T-helper 1 cell treated with Interleukin-12 subunit alpha and Interleukin-12 subunit beta and Interleukin-4 antibody, amounts not matched to agents 30 μg/mL and 1 μg/mL, for 36 hours (primary cell): ENCODE data around the gene HNF4A.

Source experiments
- H3K27ac Mint-ChIP-seq: one replicate; pipeline ENCODE4 v1.8.0; 2021; ENCODE audit warnings: mild to moderate bottlenecking, mixed read lengths
- H3K27me3 Mint-ChIP-seq: one replicate; pipeline ENCODE4 v1.8.0; 2021; ENCODE audit warnings: low read depth, mixed read lengths
- H3K36me3 Mint-ChIP-seq: one replicate; pipeline ENCODE4 v1.8.0; 2021; ENCODE audit warnings: low read depth, mixed read lengths
- H3K4me1 Mint-ChIP-seq: one replicate; pipeline ENCODE4 v1.8.0; 2021; ENCODE audit warnings: low read depth, mixed read lengths
- H3K4me3 Mint-ChIP-seq: one replicate; pipeline ENCODE4 v1.8.0; 2021; ENCODE audit warnings: mild to moderate bottlenecking, moderate library complexity, mixed read lengths
- H3K9me3 Mint-ChIP-seq: one replicate; pipeline ENCODE4 v1.8.0; 2021; ENCODE audit warnings: mixed read lengths

Gene HNF4A

DNA sequence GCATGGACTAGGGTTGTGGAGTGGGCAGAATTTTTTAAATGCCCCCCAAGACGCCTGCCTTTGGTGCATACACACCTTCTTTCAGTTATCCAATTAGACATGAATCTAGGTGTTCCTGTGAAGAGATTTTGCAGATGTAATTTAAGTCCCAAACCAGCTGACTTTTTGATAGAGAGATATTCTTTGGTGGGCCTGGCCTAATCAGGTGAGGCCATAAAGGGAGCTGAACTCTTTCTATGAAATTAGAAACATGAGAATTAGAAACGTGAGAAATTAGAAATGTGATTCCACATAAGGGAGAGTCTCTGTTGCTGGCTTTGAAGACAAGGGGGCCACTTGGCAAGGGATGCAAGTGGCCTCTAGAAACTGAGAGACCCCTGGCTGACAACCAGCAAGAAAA is 83.8 kb downstream of the HNF4A start:
- no peak overlapping the region for H3K27ac Mint-ChIP-seq
- no peaks in the 10 kb centered on the region for H3K36me3 Mint-ChIP-seq
- no peaks in the 10 kb centered on the region for H3K9me3 Mint-ChIP-seq
- H3K4me3 Mint-ChIP-seq: no peak overlapping the region
- no peaks in the 10 kb centered on the region for H3K4me1 Mint-ChIP-seq
- H3K27me3 Mint-ChIP-seq: no peaks in the 10 kb centered on the region

DNA sequence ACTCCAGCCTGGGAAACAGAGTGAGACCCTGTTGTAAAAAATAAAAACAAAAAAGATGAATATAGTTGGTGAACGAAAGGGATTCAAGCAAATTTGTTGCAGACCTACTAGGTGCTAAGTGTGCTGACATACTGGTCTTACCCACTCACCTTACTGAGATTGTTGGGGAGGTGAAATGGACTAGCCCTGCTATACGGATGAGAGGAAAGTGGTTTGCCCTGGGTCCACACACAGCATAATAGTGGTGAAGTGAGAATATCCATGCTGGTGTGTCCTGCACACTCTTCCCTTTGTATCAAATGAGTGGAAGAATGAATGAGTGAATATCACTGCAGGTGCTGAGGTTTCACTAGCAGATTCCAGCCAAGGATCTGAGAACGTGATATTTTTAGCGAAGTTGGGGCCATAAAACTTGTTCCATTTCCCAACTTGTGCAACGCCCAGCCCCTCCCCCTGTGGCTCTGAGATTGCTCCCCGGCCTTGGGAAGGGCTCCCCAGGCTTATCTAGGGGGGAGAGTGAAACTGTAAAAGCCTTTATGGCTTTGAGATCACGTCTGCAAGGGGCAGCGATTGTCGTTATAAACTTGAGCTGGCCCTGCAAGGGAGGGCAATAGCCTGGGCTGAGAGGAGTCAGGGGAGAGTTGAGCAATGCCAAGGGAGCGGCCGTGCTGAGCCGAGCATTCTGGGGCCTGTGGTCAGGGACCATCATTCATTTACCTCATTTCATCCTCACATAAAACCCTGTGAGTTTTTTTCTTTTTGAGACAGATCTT is 87.0 kb downstream of the HNF4A start:
- no peaks in the 10 kb centered on the region for H3K4me1 Mint-ChIP-seq
- no peak overlapping the region for H3K27ac Mint-ChIP-seq
- no peaks in the 10 kb centered on the region for H3K36me3 Mint-ChIP-seq
- no peaks in the 10 kb centered on the region for H3K27me3 Mint-ChIP-seq
- H3K4me3 Mint-ChIP-seq: no peak overlapping the region
- no peaks in the 10 kb centered on the region for H3K9me3 Mint-ChIP-seq

DNA sequence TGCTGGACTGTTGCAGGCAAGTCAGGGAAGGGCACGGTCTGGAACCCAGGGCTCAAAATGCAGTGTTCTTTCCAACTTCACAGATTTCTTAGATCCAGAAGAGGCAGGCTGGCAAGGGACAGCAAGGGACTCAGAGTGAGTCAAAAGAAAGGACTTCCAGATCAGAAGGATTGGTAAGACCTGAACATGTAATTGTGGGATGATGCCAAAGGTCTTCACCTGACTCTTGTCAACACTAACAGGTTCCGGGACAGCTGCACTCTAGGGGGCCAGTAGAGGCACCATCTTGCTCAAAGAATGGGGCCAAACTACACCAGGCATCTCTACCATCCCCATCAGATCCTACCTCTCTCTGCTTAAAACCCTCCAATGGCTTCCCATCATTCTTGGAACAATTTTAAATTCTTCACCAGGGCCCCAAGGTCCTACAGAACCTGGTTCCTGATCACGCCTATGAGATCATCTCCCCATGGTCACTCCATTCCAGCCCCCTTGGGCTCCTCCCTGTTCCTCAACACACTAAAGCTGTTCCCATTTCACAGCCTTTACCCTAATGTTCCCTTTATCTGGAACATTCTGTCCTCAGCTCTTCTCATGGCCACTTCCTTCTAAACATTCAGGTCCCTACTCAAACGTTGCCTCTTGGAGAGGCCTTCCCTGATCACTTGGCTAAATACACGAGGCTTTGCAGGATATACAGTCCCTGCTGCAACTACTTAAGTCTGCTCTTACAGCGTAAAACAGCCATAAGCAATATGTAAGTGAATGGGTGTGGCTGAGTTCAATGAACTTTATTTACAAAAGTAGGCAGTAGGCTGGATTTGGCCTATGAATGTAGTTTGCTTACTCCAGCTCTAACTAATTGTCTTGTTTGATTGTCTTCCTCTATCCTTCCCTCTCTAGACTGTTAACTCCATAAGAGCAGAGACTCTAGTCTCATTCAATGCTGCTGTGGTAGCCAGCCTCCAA is 90.5 kb downstream of the HNF4A start:
- no peak overlapping the region for H3K27ac Mint-ChIP-seq
- no peaks in the 10 kb centered on the region for H3K36me3 Mint-ChIP-seq
- no peaks in the 10 kb centered on the region for H3K27me3 Mint-ChIP-seq
- no peaks in the 10 kb centered on the region for H3K9me3 Mint-ChIP-seq
- H3K4me3 Mint-ChIP-seq: no peak overlapping the region
- H3K4me1 Mint-ChIP-seq: no peaks in the 10 kb centered on the region

DNA sequence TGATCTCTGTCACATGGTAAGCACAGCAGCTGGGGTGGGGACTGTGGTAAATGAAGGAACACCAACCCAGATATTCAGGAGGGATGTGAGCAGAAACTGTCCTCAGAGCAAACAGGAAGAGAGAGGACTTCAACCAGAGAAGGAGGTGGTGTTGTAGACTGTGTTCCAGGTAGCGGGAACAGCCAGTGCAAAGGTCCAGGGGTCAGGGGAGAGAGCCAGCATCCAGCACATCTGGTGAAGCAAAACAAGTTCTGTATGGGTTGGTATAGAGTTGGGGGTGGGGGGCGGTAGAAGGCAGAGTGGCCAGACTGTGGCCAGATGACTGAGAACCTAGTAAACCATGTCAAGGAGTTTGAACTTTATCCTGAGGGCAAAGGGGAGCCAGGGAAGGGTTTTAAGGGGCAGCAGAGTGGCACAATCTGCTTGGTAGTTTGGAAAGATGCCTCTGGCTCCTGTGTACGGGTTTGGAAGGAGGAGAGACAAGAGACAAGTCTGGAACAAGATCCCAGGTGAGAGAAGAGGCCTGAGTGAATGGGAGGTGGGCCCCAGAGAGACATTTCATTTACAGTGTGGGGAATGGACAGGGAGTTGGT is 92.4 kb downstream of the HNF4A start:
- Mint-ChIP-seq H3K27me3 (no peaks in the 10 kb centered on the region), H3K36me3 (no peaks in the 10 kb centered on the region), H3K4me1 (no peaks in the 10 kb centered on the region), H3K9me3 (no peaks in the 10 kb centered on the region), H3K27ac (no peak overlapping the region), H3K4me3 (no peak overlapping the region)

DNA sequence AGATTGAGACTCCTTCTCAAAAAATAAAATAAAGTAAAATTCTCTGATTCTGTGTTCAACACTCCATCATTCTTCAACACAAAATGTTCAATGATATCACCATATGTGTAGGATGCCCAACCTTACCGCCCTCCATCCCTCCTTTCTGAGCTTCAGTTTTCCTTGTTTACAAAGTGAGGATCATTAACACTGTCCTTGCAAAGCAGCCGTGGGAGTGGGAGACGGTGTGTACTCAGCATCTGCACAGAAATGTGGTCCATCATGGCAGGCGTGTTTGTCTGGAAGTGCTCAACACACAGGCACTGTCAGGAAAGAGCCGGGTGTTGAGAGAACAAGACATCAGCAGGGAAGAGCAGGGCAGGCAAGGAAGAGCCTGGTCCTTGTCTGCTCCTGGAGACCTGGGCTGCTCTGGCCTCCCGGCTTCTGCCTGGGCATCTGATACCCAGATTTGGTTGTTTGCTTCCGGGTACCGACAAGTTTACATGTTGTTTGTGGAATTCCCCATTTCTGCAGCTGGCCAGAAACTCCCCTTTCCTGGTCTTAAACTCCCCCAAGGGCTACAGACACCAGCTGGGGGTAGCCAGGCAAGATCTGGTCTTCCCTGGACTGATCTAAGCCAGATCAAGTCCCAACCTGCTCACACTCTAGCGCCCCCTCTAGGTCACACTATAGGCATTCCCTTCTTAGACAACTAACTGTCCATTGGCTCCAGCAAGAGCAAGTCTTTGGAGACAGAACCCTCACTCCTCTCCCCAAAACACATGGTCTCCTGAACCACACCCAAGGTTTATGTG is 93.5 kb downstream of the HNF4A start:
- H3K9me3 Mint-ChIP-seq: no peaks in the 10 kb centered on the region
- H3K4me1 Mint-ChIP-seq: no peaks in the 10 kb centered on the region
- no peak overlapping the region for H3K27ac Mint-ChIP-seq
- no peaks in the 10 kb centered on the region for H3K36me3 Mint-ChIP-seq
- no peaks in the 10 kb centered on the region for H3K27me3 Mint-ChIP-seq
- no peak overlapping the region for H3K4me3 Mint-ChIP-seq

DNA sequence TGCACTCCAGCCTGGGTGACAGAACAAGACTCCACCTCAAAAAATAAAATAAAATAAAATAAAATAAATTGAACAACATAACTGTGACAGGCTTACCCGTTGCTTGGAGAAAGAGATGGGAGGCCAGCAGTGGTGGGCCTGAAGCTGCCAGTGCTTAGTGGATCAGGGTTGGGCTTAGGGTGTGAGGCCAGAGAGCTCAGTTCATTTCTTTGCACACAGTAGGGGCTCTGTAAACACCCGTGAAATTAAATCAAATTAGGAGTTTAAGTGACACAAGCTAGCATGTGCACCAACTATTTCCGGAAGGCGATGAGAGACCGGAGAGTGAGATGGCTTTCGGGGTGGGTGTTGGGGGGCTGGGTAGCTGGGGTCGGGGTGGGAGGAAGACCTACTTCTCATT is 94.4 kb downstream of the HNF4A start:
- no peak overlapping the region for H3K4me3 Mint-ChIP-seq
- H3K9me3 Mint-ChIP-seq: no peaks in the 10 kb centered on the region
- H3K4me1 Mint-ChIP-seq: no peaks in the 10 kb centered on the region
- no peak overlapping the region for H3K27ac Mint-ChIP-seq
- H3K27me3 Mint-ChIP-seq: no peaks in the 10 kb centered on the region
- no peaks in the 10 kb centered on the region for H3K36me3 Mint-ChIP-seq

DNA sequence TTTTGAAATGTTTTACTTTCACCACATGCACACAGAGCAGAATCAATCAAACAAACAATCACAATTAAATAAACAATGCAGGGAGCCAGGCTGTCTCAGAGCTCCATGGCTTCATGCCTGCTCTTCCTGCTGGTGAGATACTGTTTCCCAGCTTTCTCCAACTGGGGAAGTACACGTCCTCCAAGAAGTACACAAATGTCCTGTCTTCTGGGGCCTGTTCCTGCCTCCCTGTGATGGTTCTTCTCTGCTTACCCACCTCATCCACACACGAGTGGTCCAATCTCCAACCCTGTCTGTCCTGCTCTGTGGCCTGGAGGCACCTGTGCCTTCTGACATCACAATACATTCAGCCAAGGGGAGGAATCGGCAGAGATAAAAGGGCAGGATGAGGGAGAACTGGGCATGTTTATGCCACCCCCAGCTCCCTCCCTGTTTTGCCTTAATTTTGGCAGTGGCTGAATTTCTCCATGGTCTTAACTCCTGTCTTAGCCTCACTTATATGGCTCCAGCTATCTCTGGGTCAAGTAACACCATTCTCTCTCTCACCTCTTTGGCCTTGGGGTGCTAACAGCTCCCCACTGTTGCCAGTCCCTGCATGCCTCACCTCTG is 94.9 kb downstream of the HNF4A start:
- Mint-ChIP-seq H3K4me3 (no peak overlapping the region), H3K4me1 (no peaks in the 10 kb centered on the region), H3K27me3 (no peaks in the 10 kb centered on the region), H3K9me3 (no peaks in the 10 kb centered on the region), H3K36me3 (no peaks in the 10 kb centered on the region), H3K27ac (no peak overlapping the region)

DNA sequence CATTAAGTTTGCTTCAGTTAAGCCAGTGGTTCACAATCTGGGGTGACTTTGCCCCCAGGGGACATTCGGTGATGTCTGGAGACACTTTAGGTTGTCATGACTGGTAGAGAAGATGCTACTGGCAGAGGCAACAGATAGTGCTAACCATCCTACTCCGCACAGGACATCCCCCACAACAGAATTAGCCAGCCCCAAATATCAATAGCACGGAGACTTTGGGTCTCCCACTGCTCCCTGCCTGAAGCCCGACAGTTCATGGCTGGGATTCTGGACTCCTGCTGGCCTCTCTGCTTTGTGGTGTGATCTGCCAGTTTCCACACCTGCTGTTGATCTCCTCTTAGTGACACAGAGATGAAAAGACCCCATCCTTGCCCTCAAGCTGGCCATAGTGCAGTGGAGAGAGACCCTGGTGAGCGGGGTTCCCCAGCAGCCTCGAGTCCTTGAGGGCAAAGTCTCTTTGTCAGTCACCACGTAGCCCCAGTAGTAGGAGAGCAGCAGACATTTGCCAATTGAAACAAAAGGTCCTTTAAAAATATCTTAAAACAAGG is 95.5 kb downstream of the HNF4A start:
- Mint-ChIP-seq H3K4me3 (no peak overlapping the region), H3K36me3 (no peaks in the 10 kb centered on the region), H3K27me3 (no peaks in the 10 kb centered on the region), H3K9me3 (no peaks in the 10 kb centered on the region), H3K4me1 (no peaks in the 10 kb centered on the region), H3K27ac (no peak overlapping the region)

DNA sequence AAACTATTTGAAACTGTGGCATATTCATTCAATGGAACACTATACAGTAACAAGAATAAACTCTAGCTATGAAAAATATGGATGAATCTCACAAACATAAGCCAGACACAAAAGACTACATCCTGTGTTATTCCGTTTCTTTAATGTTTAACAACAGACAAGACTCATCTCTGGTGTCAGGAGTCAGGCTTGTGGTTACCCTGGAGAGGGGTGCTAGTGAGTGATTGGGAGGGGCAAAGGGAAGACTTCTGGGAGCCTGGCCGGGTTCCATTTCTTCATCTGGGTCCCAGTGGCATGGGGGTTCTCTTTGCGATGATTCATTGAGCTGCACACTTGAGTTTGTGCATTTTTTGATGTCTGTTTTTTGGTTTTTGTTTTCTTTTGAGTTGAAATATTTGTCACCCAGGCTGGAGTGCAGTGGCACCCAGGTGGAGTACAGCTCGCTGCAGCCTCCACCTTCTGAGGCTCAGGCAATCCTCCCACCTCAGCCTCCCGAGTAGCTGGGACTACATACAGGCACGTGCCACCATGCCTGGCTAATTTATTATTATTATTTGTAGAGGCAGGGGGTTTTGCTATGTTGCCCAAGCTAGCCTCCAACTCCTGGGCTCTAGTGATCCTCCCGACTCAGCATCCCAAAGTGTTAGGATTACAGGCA is 98.9 kb downstream of the HNF4A start:
- Mint-ChIP-seq H3K4me3 (no peak overlapping the region), H3K4me1 (no peaks in the 10 kb centered on the region), H3K9me3 (no peaks in the 10 kb centered on the region), H3K27ac (no peak overlapping the region), H3K36me3 (no peaks in the 10 kb centered on the region), H3K27me3 (no peaks in the 10 kb centered on the region)

DNA sequence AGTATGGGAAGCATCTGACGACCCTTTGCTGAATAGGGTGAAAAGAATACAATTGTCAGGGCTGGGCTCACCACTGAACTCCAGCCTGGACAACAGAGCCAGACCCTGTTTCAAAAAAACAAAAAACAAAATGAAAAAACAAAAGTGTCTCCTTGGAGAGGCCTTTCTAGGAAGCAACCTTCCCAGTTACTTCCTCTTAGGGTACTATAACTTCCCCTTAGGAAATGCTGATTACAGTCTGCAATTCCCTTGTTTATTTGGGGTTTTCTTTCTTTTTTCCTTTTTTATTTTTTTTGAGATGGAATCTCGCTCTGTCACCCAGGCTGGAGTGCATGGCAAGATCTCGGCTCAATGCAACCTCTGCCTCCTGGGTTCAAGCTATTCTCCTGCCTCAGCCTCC is 99.6 kb downstream of the HNF4A start:
- H3K4me1 Mint-ChIP-seq: no peaks in the 10 kb centered on the region
- H3K9me3 Mint-ChIP-seq: no peaks in the 10 kb centered on the region
- no peak overlapping the region for H3K4me3 Mint-ChIP-seq
- no peaks in the 10 kb centered on the region for H3K27me3 Mint-ChIP-seq
- H3K36me3 Mint-ChIP-seq: no peaks in the 10 kb centered on the region
- H3K27ac Mint-ChIP-seq: no peak overlapping the region

DNA sequence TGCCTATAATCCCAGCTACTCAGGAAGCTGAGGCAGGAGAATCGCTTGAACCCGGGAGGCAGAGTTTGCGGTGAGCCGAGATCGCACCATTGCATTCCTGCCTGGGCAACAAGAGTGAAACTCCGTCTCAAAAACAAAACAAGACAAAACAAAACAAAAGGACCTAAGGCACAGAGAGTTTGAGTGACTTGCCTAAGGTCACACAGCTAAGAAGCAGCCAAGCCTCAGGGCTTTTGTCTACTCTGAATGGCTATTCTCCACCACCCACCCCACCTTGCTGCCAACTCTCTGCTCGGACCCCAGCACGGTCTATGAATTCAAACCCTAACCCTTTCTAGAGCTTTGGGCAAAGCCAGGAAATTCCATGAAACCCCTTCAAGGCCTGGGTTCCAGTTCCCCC is 101.1 kb downstream of the HNF4A start:
- H3K4me1 Mint-ChIP-seq: no peaks in the 10 kb centered on the region
- no peaks in the 10 kb centered on the region for H3K9me3 Mint-ChIP-seq
- H3K4me3 Mint-ChIP-seq: no peak overlapping the region
- H3K27ac Mint-ChIP-seq: no peak overlapping the region
- H3K36me3 Mint-ChIP-seq: no peaks in the 10 kb centered on the region
- no peaks in the 10 kb centered on the region for H3K27me3 Mint-ChIP-seq

DNA sequence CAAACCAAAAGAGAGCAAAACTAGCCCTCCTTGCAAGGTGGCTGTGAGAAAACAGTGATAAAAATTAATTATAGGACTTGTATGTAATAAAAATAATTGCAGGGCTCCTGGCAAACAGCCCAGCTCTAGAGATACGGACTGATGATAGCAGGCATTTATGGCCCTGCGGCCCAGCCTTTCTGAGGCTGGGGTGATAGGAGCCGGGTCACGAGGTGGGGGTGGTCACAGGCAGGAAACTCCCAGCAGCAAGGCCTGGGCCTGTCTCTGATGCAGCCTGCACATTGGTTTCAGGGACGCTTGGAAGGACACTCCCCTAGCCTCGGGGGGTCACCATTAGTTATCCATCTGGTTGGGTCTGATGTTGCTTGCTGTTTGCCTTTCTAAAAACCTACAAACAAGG is 101.5 kb downstream of the HNF4A start:
- H3K27ac Mint-ChIP-seq: no peak overlapping the region
- H3K27me3 Mint-ChIP-seq: no peaks in the 10 kb centered on the region
- H3K9me3 Mint-ChIP-seq: no peaks in the 10 kb centered on the region
- H3K4me1 Mint-ChIP-seq: no peaks in the 10 kb centered on the region
- no peak overlapping the region for H3K4me3 Mint-ChIP-seq
- H3K36me3 Mint-ChIP-seq: no peaks in the 10 kb centered on the region

DNA sequence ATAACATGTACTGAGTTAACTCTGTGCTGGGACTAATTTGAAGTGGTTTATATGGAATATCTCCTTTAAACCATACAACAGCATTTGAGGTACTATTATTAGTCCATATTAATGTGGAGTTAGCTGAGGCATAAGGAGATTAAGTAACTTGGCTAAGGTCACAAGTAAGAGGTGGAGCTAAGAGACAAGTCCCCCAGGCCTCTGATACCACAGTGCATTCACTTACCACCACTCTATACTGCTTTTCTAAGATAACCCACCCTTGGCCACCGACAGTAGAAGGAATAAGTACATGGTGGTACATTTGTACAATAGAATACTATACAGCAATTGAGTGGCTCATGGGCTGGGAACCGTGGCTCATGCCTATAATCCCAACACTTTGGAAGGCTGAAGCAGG is 103.8 kb downstream of the HNF4A start:
- Mint-ChIP-seq H3K27me3 (no peaks in the 10 kb centered on the region), H3K9me3 (no peaks in the 10 kb centered on the region), H3K36me3 (no peaks in the 10 kb centered on the region), H3K4me1 (no peaks in the 10 kb centered on the region), H3K27ac (no peak overlapping the region), H3K4me3 (no peak overlapping the region)
